ENCODE measurements around the gene FOXF2. TPM values are rescaled to one million over a fixed set of nuclear protein-coding genes. Genes with fewer than 3 reads are reported as not detected.
A peak's percentile ranks its signal among the peaks of the same experiment; 100 is the strongest.

The FOXF2 gene
- total and polyA plus RNA-seq, 2 donors (not counting 1 experiment from before 2014, with no cell fraction given), result not detected

- no peaks in the 10 kb centered on the region for H3K36me3 ChIP-seq (replicated peaks in 1 of 2; ENCODE audit: control extremely low read depth in 1 of 2, control insufficient read depth in 1 of 2, extremely low read depth in 1 of 2, insufficient read depth in 2 of 2, low read length in 1 of 2)
- Mint-ChIP-seq H3K9me3 (ENCODE audit: insufficient read depth) (no peaks in the 10 kb centered on the region), H3K27ac (no peak overlapping the region), H3K4me3 (no peak overlapping the region), H3K27me3 (peaks cover 64% of the 10 kb centered on the region), H3K4me1 (peaks cover 16% of the 10 kb centered on the region)
- H3K4me3 ChIP-seq (ENCODE audit: control extremely low read depth in 1 of 5, extremely low read depth in 1 of 5, insufficient read depth in 1 of 5, low read depth in 2 of 5, low read length in 4 of 5), result no peak overlapping the region
- no peak overlapping the region for H3K9ac ChIP-seq (ENCODE audit: low read length)
- ChIA-PET POLR2A (no interaction called here), CTCF (interaction anchor here (0.7 to 4.6 kb wide), 21 partner anchors 9 to 1181 kb away, joined by 3 to 115 read pairs (median 5); no protein-coding TSS in a partner anchor)
- intact Hi-C loops (cut with micrococcal nuclease), result loop anchor here (5.0 kb wide), 1 partner anchor 1209 kb away; no protein-coding TSS in a partner anchor
- H3K4me1 ChIP-seq (ENCODE audit: control insufficient read depth in 2 of 2, insufficient read depth in 2 of 2, low read length in 2 of 2), result peaks cover 18 to 24% of the 10 kb centered on the region in 2 donors
- H3K9me3 ChIP-seq (ENCODE audit: control extremely low read depth in 1 of 3, control insufficient read depth in 2 of 3, insufficient read depth in 1 of 3, low read length in 2 of 3), result peaks cover 0 to 6% (median 0%) of the 10 kb centered on the region in 3 donors
- DNase-seq (peak; percentile 7), ATAC-seq (ENCODE audit: low read depth) (no peak)
- 48% methylated on average over 11 of the region's 15 CpGs for WGBS (ENCODE audit: insufficient coverage)
- H3K79me2 ChIP-seq (ENCODE audit: control insufficient read depth, insufficient read depth, low read length), result no peaks in the 10 kb centered on the region
- no peak overlapping the region for H3K4me2 ChIP-seq (replicated peaks; ENCODE audit: low read depth, low read length, poor library complexity, severe bottlenecking)
- H3K27me3 ChIP-seq (replicated peaks in 1 of 4; ENCODE audit: control extremely low read depth in 1 of 4, control insufficient read depth in 3 of 4, insufficient read depth in 4 of 4, low read length in 3 of 4), result peaks cover 0 to 67% (median 47%) of the 10 kb centered on the region in 4 experiments
- TF ChIP-seq CTCF (IDR thresholded peaks at IDR 0.05) (no peak), EZH2 (IDR thresholded peaks at IDR 0.05; ENCODE audit: borderline replicate concordance, insufficient read depth, low read depth, low read length, poor library complexity, severe bottlenecking) (no peak)
- H4K20me1 ChIP-seq (ENCODE audit: control insufficient read depth, insufficient read depth, low read length, poor library complexity, severe bottlenecking), result no peaks in the 10 kb centered on the region
- H2AFZ ChIP-seq (ENCODE audit: insufficient read depth, low read depth, low read length, poor library complexity, severe bottlenecking), result no peak overlapping the region
- no peak overlapping the region for H3K27ac ChIP-seq (ENCODE audit: low read length in 2 of 2)
Measured at GRCh38 chr6:1395941-1396908, 6.8 kb downstream of the FOXF2 start.

Data from B cell (primary cell).